K562 (cell line): ENCODE measurements around the gene VSNL1. TPM values are rescaled to one million over a fixed set of nuclear protein-coding genes. Genes with fewer than 3 reads are reported as not detected.

Experiments
- ATAC-seq: fragments of 200-7000 bp; cut with Tn5 transposase; 3 replicates; pipeline ENCODE4 v1.9.1; 2020; ENCODE audit warnings: moderate library complexity
- BruUV-seq: library from RNA; stranded (reverse); fragments of 400-500 nt; replicated peaks from 2 replicates; lab custom pipeline; 2021; lab: Mats Ljungman, UMichigan
- CTCF ChIA-PET: fragments of 300-600 bp; formaldehyde crosslinking; extraction: SDS; loops from one replicate; lab custom pipeline; 2021; ENCODE audit warnings: low intra/inter-chr PET ratio; lab: Yijun Ruan, JAX
- POLR2A ChIA-PET: fragments of 300-600, 350-650 bp; sonication (Branson Sonifier 250); formaldehyde crosslinking; extraction: SDS; loops from one replicate; lab custom pipeline; 2021; ENCODE audit warnings: antibody characterized with exemption, inconsistent platforms; lab: Yijun Ruan, JAX
- DNase-seq, 4 experiments: peaks; one replicate each; pipeline versions ENCODE4 v3.0.0 to v3.0.0-alpha.2; 2011 to 2018; ENCODE audit warnings: low spot score in 3 of 4, mixed read lengths in 3 of 4; ENCODE audit errors: extremely low read depth in 1 of 4
- FAIRE-seq: peaks from 2 replicates; lab custom pipeline; 2011; peaks lifted over from hg19 to GRCh38; lab: Jason Lieb, UNC
- H2AFZ ChIP-seq: 2 replicates; pipeline ENCODE4 v1.6.0; 2011; ENCODE audit warnings: low read depth, low read length, control low read depth, inconsistent platforms
- H3K27ac ChIP-seq: fragments of 200-600 bp; 3 replicates; pipeline ENCODE4 v1.8.0; 2011; ENCODE audit warnings: low read depth, mild to moderate bottlenecking, control low read depth, inconsistent platforms, low read length, moderate library complexity, mixed read lengths; ENCODE audit errors: extremely low read depth
- H3K27me3 ChIP-seq, 2 experiments: fragments of 300-600 bp in 1 of 2; 2 replicates in 1 of 2; 3 replicates in 1 of 2; pipeline versions ENCODE4 v1.6.0 to v1.8.0; 2011; ENCODE audit warnings: inconsistent platforms in 2 of 2, low read length in 2 of 2, mild to moderate bottlenecking in 1 of 2, mixed read lengths in 1 of 2, moderate library complexity in 1 of 2; ENCODE audit not compliant: control insufficient read depth in 2 of 2, insufficient read depth in 2 of 2
- H3K36me3 ChIP-seq: fragments of 300-600 bp; 3 replicates; pipeline ENCODE4 v1.8.0; 2011; ENCODE audit warnings: mild to moderate bottlenecking, low read length, inconsistent platforms; ENCODE audit not compliant: control insufficient read depth, insufficient read depth
- H3K4me1 ChIP-seq, 2 experiments: fragments of 200-600 bp in 1 of 2; replicated peaks in 1 of 2; 2 replicates in 1 of 2; 3 replicates in 1 of 2; pipeline versions ENCODE4 v1.5.1 to v1.8.0; 2011; ENCODE audit warnings: inconsistent platforms in 2 of 2, low read length in 2 of 2, mild to moderate bottlenecking in 1 of 2, mixed read lengths in 1 of 2, moderate library complexity in 1 of 2; ENCODE audit not compliant: control insufficient read depth in 2 of 2, insufficient read depth in 2 of 2
- H3K4me2 ChIP-seq: 2 replicates; pipeline ENCODE4 v1.6.1; 2011; ENCODE audit warnings: low read length, control low read depth, inconsistent platforms, mixed read lengths; ENCODE audit not compliant: insufficient read depth
- H3K4me3 ChIP-seq: fragments of 200-600 bp; sonication (generic), shearing (Covaris generic); 2 replicates; pipeline ENCODE4 v1.5.1; 2016; ENCODE audit warnings: control low read depth, inconsistent platforms
- H3K79me2 ChIP-seq: fragments of 200-600 bp; 3 replicates; pipeline ENCODE4 v1.8.0; 2011; ENCODE audit warnings: low read length, inconsistent platforms; ENCODE audit not compliant: control insufficient read depth, insufficient read depth
- H3K9ac ChIP-seq, 2 experiments: 2 replicates each; pipeline versions ENCODE4 v1.6.0 to v1.6.1; 2011; ENCODE audit warnings: low read depth in 2 of 2, low read length in 2 of 2, control low read depth in 1 of 2, inconsistent platforms in 1 of 2, mild to moderate bottlenecking in 1 of 2, mixed read lengths in 1 of 2; ENCODE audit not compliant: insufficient read depth in 1 of 2
- H3K9me1 ChIP-seq: one replicate; pipeline ENCODE4 v1.6.0; 2011; ENCODE audit warnings: inconsistent platforms, mild to moderate bottlenecking, low read length, moderate library complexity; ENCODE audit not compliant: control insufficient read depth, insufficient read depth
- H3K9me3 ChIP-seq: replicated peaks from 2 replicates; pipeline ENCODE4 v1.5.1; 2011; ENCODE audit warnings: low read depth, low read length, inconsistent platforms; ENCODE audit not compliant: control insufficient read depth, insufficient read depth
- H4K20me1 ChIP-seq: replicated peaks from 2 replicates; pipeline ENCODE4 v1.6.1; 2011; ENCODE audit warnings: low read length, inconsistent platforms, mixed read lengths; ENCODE audit not compliant: control insufficient read depth, insufficient read depth
- AFF4 ChIP-seq: sonication (generic); formaldehyde crosslinking; IDR thresholded peaks from 2 replicates; pipeline ENCODE4 v1.8.0; 2023; ENCODE audit warnings: mild to moderate bottlenecking, missing genetic modification reagents
- ZNF316 ChIP-seq: fragments of 450-650 bp; IDR thresholded peaks from 2 replicates; pipeline ENCODE4 v1.6.1; 2016
- whole genome bisulfite sequencing: fragments of 100-300 bp; shearing (Covaris generic); methylation state at CpG from one replicate; pipeline ENCODE4 v1.1.6; 2016; ENCODE audit warnings: low coverage, mixed read lengths; ENCODE audit not compliant: insufficient coverage; ENCODE audit errors: missing lambda C conversion rate; 5-methylcytosine and 5-hydroxymethylcytosine counted together
- in situ Hi-C: fragments of 300-500 bp; cut with MboI; formaldehyde crosslinking; loops from 4 replicates; pipeline ENCODE4 v1.15.0; 2018; ENCODE audit warnings: inconsistent platforms, mixed read lengths
- intact Hi-C: fragments of 100-400 bp; cut with micrococcal nuclease; formaldehyde crosslinking; loops from 2 replicates; pipeline ENCODE4 v1.14.2; 2022
- polyA plus RNA-seq, 8 experiments: library from polyadenylated mRNA; depleted of rRNA in 4 of 8; stranded (reverse) in 5 of 8; unstranded in 3 of 8; fragments of >200 nt; fragmentation: Nextera tagmentation in 2 of 8; fragmentation: Illumina TruSeq in 1 of 8; extraction: Ambion mirVana in 2 of 8; extraction: Trizol in 1 of 8; gene quantifications; 2 replicates each; pipeline versions ENCODE4 v1.2.1 to v1.2.3, GENCODE V29; 2011 to 2014; ENCODE audit warnings: inconsistent platforms in 1 of 8, missing spikeins in 1 of 8
- total RNA-seq, 7 experiments: library from RNA; depleted of rRNA in 6 of 7; stranded (reverse); fragments of >200 nt in 6 of 7; fragmentation: Illumina TruSeq in 2 of 7; extraction: Trizol in 2 of 7; gene quantifications; 2 replicates each; pipeline versions ENCODE4 v1.2.1 to v1.2.3, GENCODE V29; 2011 to 2021; ENCODE audit warnings: low replicate concordance in 1 of 7

VSNL1 gene
- total and polyA plus RNA-seq, 9 of the 15 experiments (the other 6 are each of a cell fraction or from before 2014, with no cell fraction given), result 0.20 TPM; not detected in 8

- intact Hi-C loops, result no loop called here
- Histone ChIP-seq H3K9me3 (no peaks in the 10 kb centered on the region), H4K20me1 (no peaks in the 10 kb centered on the region), H3K4me1 (no peaks in the 10 kb centered on the region), H3K27ac (no peak overlapping the region), H2AFZ (no peak overlapping the region), H3K36me3 (no peaks in the 10 kb centered on the region), H3K27me3 (no peaks in the 10 kb centered on the region), H3K4me3 (no peak overlapping the region), H3K79me2 (no peaks in the 10 kb centered on the region), H3K9me1 (no peaks in the 10 kb centered on the region), H3K9ac (no peak overlapping the region), H3K4me2 (no peak overlapping the region)
- no TSS peak for BruUV-seq
- CTCF ChIA-PET, result no interaction called here
- DNase-seq, result no peak
- POLR2A ChIA-PET, result no interaction called here
- 0 out of 2 replicates have a peak, but pooled peaks have one; percentile 23 for TF ChIP-seq ZNF316
- TF ChIP-seq AFF4 (CRISPR knock-in tag), result no peak
- in situ Hi-C loops, result no loop called here
- WGBS, result 0% methylated on average over 1 of the region's 1 CpG
- FAIRE-seq, result no peak
- ATAC-seq, result no peak
These were observed 42.8 kb upstream of the VSNL1 start for GRCh38 chr2:17497718-17498117.
